Stimulated activated CD4-positive, alpha-beta T cell treated with anti-CD3 and anti-CD28 coated beads, TNF-alpha, amount 100 ng/mL, for 48 hours (primary cell): Measurements from ENCODE around the gene RNF123.
"Not testable (repeated sequence)": the region's sequence is repeated elsewhere in the genome, so short reads cannot be mapped to it uniquely, and the experiment has no call there.

Experiments
- DNase-seq, 3 donors: peaks; one replicate each; pipeline ENCODE4 v3.0.0-alpha.2; 2020; ENCODE audit warnings: low read depth in 3 of 3

Gene RNF123

DNA sequence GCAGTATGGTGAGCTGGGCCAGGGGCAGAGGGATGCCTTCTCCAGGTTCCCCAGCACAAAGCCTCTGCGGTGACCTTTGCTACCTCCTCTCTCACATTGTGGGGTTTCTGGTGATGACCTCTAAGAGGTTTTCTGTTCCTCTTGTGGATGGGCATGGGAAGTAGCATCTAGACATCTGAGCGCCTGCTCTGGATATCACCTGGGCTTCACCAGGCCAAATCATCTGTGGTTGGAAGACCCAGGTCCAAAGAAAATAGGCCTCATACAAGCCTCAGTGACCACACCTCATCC lies 8.2 kb upstream of the RNF123 start:
- DNase-seq = no peak

DNA sequence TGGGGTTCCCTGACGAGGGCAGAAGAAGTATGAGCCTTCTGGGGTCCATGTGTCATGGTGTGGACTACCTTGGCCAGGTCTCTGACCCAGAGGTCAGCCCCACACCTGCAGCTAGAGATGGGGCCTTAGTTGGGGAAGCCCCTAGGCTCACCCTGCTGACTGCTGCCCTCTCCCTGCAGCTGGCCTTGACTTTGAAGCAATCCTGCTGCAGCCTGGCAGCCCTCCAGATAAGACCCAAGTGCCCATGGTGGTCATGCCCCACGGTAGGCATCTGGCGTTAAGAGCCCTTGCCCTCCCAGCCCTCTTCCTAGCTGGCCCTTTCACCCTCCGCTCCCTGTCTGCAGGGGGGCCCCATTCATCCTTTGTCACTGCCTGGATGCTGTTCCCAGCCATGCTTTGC lies 7.8 kb upstream of the RNF123 start:
- DNase-seq = no peak

DNA sequence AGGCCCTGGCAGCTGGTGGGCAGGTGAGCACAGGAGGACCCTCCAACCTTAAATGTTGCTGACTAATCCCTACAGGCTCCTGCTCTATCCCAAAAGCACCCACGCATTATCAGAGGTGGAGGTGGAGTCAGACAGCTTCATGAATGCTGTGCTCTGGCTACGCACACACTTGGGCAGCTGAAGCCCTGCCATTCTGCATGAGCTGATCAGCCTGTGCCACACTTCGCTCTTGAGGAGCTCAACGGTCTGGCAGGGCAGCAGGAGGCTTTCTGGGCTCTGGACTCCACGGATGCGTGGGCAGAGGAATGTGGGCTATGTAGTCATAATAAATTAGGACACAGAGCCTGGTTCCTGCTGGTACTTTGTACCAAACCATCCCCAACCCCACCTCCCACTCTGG lies 6.2 kb upstream of the RNF123 start:
- DNase-seq = no peak

DNA sequence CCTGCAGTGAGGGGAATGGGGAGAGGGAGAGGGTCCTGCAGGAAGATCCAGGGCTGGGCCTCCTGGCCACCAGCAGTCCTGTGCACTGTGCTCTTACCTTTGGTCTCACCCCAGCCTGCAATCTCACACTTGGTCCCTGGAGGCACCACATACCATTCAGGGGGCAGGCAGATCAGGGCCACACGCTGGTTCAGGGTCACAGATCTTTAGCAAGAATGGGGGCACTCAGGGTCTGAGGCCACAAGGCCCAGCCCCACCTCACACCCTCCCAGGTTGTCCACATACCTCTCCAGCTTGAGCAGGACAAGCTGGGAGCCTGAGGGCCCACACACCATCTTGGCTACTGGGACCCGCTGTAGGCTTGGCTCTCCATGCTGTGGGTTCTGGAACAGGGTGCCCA lies 4.9 kb upstream of the RNF123 start:
- DNase-seq = not testable (repeated sequence)

DNA sequence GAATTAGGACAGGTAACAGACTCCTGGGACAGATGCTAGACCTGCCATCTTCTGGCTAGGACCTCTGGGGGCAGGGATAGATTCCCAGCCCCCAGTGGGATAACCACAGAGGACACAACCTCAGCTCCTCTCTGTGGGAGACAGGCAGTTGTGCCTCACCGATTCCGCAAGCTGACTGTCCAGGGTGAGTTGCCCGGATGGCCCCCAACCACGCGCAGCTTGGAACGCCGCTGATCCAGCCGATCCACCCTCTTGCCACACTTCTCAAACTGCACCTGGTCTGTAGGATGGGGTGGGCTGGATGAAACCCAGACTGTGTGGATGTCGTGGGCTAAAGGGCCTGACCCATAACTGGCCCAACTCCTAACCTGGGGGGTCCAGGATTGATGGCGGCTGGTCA lies 4.3 kb upstream of the RNF123 start:
- not testable (repeated sequence) for DNase-seq

DNA sequence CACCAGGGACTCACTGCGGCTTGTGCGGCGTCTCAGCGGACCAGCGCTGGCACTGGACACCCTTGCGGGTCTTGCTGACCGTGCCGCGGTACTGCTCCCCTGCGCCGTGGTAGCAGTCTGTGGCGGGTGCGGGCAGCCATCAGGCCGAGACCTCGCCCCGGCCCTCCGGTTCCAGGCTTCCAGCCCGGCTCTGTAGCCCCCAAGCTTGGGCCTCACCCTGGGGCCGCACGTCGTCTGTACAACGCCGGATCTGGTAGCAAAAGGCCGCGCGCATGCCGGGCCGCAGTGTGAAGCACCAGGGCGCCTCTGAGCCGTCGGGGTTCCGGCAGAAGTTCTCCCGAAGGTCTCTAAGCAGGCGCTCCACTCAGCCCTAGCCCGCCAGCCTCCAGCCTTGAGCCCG lies 3.5 kb upstream of the RNF123 start:
- not testable (repeated sequence) for DNase-seq

DNA sequence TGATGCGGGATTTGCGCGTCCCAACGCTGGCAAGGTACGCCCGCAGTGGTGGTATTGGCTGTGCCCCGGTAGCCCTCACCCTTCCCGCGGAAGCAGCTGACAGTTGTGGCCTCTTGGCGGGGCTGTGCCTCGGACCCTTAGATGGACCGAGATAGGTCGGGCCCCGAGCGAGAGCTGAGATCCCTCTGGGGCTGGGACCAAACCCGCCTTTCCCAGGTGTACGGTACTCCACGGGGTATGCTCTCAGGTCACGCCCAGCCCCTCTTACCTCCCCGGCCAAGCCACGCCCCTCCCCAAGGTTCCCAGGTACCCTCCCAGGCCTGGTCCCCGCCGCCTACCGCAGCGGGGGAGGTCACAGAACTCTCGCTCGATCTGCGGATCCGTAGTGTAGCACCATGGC lies 3.0 kb upstream of the RNF123 start:
- DNase-seq = peak in 1 of 3 donors; percentile 22

DNA sequence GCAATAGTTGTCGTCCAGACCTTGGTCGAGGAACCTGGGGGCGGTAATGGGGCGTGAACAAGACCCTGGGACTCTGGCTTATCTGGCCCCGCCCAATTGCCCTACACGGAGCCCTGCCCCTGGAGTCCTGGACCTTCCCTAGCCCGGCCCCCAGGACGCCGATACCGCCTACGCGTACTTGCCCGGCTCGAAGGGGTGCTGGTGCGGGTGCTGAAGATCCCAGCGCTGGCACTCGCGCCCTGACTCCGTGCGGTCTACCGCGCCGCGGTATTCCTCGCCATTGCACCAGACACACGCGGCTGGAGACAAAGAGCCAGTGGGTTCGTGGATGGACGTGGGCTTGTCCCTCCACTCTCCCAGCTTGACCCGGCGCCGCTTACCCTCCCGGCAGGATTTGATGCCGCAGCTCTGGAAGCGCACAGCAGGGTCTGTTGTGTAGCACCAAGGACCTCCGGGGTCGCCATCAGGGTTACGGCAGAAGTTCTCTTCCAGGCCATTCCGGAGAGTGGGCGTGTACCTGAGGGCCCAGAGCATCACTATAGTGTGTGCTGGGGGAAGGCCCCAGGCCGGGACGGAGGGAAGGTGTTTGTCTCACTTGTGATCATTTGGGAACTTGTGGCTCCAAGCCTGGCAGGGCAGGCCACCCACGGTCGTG lies 2.5 kb upstream of the RNF123 start:
- DNase-seq = peak in 1 of 3 donors; percentile 28

DNA sequence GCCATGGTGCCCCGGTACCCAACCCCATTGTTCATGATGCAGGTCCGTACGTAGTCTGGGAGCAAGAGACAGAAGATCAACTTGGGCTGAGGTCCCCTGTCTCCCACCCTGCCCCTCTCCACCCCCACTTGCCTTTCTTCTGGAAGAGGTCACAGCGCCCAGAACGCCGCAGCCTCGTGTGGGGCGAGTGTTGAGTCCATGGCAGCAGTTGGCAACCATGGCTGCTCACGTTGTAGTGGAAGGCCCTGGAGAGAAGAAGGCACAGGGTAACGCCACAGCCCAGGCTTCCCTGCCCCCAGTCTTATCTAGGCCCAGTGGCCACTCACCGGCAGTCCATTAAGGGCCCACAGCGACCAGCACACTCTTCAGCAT lies 1.9 kb upstream of the RNF123 start:
- not testable (repeated sequence) for DNase-seq

DNA sequence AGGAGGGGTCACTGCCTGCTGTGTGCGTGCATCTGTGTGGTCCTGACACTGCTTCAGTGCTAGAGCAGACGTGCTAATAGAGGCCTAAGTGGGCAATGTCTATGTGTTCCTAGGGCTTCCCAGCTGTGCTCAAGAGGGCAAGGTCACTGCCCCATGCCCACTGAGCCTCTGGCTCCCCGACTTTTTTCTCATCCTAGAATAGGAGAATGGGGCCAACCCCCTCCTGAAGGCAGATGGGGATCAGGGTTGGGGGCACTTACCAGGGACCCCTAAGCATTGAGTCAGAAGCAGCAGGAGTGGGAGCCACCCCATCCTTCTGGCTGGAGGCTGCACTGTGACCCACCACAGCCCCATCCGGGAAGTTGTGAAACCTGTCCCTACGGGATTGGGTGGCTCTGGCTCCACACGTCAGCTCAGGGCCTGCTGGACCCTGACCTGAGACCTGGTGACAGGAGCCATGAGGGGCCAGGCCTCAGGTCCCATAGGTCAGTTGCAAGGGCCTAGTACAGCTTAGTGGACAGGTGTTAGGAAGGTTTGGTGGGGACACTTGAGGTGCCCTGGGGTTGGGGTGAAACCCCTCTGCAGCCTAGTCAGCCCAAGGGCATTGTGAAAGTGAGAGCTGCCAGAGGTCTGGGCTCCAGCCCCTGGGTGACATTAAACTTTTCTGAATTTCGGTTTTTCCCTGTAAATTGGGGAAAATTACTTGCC lies 865 bp upstream of the RNF123 start:
- DNase-seq = not testable (repeated sequence)

DNA sequence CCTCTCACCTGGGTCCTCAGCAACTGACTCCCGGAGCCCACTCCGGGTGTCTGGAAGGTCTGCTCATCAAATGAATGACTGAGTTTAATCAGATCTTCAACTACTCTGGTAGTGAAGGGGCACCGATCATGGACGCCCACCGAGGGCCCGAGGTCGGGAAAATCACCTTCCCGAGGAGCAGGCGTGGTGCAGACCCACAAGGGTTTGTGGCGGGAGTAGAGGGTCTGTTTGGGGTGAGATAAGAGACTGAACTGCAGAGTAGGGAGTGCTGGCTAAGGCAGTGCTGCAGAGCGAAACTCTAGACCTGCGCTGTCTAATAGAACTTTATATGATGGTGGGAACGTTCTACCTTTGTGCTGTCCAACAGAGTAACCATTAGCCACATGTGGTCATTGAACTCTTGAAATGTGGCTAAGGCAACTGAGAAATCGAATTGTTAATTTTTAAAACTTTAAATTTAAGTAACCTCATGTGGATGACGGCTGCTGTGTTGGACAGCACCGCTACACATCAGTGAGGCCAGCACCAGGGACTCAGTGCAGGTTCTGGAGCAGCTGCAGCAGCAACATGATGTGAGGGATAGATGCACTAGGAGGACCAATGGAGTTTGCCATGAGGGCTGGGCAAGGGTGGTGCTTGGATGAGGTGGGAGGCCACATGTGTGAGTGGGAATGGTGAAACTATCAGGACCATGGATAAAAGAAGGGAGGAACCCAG lies 709 bp downstream of the RNF123 start:
- not testable (repeated sequence) for DNase-seq

DNA sequence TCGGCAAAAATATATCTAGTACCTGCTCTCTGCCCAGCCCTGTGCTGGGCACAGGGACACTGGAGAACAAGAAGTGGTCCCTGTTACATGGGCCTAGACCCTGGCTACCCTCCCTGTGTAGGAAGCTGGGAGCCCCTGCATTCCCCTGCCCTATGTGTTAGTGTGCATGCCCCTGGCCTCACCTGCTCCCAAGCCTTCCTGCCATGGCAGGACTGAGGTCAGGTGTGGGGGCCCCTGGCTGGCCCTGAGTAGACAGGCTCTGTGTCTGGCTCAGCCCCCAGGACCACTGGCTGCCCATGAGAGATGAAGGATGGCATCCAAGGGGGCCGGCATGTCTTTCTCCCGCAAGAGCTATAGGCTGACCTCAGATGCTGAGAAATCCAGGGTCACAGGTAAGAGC lies 1.5 kb downstream of the RNF123 start:
- not testable (repeated sequence) for DNase-seq

DNA sequence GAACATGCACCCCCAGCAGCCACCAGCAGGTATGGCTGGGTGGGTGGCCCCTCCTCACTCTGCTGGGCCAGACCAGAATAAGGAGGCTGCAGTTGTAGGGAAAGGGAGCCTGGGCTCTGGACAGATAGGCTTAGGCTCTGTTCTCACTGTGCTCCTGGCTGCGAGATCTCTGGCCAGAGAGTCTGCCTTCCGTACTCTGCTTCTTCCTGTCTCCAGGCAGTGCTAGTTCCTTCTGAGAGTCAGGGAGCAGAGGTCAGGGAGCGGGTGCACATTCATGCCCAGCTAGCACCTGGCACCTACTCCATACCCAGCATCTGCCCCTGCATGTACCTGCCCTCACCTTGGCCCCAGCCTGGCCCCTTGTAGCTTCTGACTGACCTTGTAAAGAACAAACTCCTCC lies 2.1 kb downstream of the RNF123 start:
- not testable (repeated sequence) for DNase-seq

DNA sequence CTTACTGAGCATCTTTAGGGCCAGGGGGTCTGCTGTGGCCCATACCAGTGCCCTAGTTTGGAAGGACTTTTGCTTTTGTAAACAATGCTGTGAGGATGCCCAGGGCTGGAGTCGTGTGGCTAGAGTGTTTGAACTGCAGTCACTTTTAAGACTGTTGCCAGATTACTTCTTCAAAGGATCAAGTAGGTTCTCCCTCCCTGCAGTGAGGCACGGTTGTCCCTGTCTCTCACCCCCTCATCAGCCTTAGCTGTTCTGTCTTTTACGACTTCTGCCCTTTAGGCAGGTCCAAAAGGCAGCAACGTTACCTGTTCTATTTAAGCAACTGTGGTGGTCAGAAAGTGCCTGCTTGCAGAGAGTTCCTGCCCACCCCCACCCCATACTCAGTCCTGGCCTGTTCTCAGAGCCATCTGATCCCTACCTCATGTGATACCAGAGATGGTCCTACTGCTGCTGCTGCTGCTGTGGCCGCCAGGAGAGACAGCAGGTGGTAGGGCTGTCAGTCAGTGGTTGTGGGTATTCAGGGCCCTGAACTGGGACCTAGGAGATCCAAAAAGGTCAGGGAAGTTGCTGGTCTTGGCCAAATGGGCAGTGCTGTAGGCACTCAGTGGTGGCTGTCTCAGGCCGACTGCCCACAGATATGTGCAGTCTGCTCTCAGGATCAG lies 5.2 kb downstream of the RNF123 start:
- DNase-seq = not testable (repeated sequence)

DNA sequence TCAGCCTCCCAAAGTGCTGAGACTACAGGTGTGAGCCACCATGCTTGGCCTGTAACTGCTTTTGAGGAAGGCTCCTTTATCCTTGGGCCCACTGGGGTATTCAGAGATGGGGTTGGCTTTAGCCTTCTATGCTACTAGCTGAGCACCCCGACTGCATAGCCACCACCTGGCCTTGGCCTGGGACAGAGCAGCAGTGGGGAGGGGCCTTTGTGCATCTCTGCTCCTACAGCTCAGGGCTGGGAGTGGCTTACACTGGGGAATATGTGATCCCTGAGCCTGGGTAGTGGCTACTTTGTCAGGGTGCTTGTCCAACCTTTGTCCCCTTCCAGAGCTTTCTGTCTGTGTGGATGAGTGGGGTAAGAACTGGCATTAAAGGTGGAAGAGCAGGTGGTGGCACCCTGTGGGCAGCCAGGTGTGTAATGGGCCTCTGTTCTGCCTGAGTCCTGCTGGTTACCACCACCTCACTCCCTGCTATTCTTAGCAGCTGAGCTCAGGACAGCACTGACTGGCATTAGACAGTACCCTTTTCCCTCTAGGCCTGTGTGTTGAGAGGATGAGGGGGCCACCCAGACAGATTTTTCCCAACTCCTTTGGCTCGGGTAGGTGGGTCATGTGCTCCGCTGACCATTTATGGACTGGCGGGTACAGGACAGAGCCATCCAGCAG lies 6.1 kb downstream of the RNF123 start:
- DNase-seq = not testable (repeated sequence)

DNA sequence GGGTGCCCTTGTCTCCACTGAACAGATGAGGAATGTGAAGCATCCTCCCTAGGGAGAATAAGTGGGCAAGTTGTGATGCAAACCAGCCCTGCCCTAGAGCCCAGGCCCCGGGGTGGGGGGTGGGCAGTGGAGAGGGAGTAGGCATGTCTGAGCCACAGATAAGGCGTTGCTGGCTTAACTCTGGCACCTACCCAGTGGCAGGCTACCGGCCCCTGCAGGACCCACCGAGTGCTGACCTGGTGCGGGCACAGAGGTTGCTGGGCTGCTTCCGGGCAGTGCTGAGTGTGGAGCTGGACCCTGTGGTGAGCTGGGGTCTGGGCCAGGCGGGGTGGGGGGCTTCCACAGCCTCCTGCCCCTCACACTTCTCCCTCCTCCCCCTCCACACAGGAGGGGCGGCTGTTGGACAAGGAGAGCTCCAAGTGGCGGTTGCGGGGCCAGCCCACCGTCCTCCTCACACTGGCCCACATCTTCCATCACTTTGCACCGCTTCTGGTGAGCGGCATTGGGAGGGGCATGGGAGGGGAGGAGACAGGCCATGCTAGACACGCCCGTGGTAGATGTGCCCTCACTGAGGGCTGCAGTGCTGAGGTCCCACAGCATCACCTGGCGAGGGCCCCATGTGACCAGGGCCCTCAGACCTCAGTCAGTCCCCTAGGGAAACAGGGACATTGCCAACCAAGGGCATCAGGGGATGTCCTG lies 10.1 kb downstream of the RNF123 start:
- no peak for DNase-seq

DNA sequence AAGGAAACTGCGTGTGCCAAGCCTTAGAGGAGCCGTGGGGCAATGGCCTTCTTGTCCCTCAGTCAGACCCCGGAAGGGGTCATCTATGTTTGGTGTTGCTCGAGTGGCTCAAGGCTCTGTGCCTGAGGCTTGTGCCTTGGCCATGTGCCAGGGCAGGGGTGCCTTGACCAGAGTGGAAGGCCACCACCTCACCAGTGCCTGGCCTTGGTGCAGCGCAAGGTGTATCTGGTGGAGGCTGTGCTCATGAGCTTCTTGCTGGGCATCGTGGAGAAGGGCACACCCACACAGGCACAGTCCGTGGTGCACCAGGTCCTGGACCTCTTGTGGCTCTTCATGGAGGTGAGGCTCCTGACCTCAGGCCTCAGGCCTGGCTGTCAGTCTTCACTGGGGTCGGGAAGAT lies 10.7 kb downstream of the RNF123 start:
- DNase-seq = no peak

DNA sequence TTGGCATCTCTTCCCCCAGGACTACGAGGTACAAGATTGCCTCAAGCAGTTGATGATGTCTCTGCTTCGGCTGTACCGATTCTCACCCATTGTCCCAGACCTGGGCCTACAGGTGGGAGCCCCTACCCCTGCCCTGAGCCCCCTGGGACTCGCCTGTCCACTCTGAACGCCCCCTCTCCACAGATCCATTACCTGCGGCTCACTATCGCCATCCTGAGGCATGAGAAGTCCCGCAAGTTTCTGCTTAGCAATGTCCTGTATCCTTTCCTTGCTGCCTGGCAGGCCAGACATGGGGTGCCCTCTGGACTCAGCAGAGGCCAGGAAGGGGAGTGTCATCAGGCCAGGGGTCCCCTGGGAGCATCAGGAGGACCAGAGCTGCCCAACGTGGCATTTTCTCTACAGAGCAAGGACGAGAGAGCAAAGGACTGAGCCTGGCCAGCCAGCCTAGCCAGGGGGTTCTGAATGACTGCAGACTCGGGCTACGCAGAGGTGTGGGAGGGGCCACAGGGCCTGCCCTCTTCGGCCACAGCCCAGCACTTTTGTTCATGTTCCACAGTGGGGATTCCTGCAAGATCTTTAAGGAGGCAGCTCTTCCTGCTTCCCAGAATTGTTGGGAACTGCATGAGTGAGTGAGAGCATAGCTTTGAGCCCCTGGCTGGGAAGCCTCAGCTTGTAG lies 11.2 kb downstream of the RNF123 start:
- no peak for DNase-seq

DNA sequence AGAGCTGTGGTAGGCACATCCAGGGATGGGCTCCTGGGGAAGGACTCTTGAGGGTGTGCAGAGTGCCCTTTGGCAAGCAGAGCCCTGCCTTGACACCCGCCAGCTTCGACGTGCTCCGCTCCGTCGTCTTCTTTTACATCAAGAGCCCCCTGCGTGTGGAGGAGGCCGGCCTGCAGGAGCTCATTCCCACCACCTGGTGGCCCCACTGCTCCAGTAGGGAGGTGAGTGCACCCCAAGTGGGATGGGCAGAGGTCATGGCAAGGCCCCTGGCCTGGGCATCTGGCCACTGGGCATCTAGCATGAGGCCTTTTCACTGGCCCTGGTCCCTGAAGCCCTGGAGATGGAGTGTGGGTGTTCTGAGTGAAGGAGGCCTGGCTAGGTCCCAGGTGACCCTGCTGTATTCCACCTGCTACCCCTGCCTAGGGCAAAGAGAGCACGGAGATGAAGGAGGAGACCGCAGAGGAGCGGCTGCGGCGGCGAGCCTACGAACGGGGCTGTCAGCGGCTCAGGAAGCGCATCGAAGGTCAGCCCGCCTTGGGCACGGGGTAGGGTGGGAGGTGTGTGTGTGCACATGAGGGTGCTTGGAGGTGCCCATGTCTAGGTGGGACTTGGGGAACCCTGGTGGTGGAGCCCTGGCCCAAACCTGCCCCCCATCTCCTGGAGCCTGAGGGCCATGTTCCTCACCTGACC lies 12.2 kb downstream of the RNF123 start:
- no peak for DNase-seq

DNA sequence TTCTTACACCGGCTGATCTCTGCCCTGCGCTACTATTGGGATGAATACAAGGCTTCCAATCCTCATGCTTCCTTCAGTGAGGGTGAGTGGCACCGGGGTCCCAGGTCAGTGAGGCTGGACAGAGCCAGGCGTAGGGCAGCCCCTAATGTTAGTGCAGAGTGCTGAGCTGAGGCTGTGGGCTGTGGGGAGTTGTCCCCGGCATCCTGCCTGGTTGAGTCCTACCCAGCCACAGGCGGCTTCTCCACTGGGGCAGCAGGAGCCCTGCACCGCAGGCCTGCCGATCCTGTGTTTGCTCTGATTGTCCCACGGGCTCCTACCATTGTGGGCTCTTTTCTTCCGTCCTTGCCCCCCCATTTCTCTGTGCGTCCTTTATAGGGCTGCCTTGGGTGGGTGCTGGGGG lies 13.3 kb downstream of the RNF123 start:
- DNase-seq = no peak
